ENCODE measurements around the gene PLCB4.

PLCB4 gene

DNA sequence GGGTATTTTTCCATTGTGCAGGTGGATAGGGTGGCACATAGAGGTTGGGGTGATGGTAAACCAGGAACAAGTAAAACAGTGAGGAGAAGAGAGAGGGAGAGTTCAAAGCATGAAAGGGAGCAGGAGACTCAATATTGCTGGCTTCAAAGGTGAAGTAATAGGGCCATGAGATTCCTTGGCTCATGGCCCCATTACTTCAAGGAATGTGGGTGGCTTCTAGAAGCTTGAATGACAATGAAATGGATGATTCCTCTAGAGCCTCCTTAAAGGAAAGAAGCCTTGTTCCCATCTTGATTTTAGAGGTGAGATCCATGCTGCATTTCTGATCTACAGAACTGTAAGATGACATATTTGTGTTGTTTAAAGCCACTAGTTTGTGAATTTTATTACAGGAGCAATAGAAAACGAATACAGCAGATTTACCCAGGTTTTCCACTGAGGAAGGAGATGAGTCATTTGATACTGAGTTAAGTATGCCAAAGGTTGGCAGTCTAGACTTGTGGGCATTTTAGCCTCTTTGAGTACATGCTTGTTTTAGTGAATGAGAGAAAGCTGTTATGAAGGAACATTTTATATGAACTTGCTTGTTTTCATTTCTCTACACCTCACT is 110.4 kb downstream of the PLCB4 start:
- no peak for DNase-seq (ENCODE audit: low spot score)

DNA sequence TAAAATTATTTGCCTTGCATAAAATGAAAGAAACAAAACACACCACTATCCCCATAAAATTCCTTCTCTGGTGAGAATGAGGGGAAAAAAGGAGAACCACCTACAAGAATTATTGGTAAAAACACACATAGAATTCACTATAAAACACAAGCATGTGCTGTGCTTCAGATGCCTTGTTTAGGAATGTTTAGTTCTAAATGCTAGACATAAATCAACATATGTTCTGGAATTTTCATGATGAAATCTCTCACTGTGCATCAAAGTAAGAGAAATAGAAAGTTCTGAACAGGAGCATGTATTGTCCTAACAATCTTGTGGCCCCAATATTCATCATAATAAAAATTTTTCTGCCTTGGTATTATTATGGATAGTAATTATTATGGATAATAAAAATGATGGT is 111.0 kb downstream of the PLCB4 start:
- no peak for DNase-seq (ENCODE audit: low spot score)

DNA sequence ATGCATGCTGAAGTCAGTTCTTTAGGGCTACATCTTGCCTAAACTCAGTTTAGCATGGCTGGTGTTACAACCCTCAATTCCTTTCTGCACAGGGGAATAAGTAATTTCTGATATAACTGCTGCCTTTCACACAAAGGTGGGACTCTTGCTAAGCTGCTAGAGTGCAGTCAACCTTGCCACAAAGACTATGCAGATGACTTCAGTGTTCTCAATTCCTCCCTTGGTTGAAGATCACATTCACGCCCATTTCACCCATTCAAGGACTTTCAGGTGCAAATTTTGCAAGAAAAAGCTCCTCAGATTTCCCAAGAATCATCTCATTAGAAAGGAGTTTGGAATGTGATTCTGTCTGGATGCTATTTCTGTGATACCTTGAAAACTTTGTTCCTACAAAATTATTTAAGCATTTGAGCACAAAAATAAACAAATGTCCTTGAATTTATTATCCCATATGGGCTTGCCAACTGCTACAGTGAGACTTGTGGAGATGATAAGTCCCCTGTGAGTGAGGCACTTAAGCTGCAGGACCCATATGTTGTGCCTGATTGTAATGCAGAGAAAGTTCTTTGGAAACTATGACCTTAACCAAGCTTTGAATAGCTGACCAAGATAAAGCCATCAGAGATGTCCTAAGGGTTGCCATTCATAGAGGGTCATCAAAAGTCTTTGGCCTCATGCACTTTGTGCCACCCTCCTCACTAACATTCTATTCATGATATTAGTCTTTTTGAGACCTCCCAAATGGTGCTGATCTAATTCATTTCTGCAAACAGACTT is 111.8 kb downstream of the PLCB4 start:
- no peak for DNase-seq (ENCODE audit: low spot score)

DNA sequence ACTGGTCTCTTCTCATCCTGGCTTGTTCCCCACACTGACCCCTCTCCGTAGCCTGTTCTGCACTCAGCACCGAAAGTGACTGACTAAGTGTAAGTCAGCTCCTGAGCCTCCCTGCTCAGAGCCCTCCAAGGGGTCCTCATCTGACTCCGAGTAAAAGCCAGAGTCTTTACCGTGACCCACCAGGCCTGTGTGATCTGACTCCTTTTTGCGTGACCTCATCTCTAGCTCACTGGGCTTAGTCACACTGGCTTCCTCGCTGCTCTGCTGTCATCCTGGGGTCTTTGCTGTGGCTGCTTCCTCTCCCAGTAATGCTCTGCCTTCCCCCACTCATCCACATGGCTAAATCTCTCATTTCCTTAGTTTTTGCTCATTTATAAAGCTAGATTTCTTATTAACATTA is 116.6 kb downstream of the PLCB4 start:
- no peak for DNase-seq (ENCODE audit: low spot score)

DNA sequence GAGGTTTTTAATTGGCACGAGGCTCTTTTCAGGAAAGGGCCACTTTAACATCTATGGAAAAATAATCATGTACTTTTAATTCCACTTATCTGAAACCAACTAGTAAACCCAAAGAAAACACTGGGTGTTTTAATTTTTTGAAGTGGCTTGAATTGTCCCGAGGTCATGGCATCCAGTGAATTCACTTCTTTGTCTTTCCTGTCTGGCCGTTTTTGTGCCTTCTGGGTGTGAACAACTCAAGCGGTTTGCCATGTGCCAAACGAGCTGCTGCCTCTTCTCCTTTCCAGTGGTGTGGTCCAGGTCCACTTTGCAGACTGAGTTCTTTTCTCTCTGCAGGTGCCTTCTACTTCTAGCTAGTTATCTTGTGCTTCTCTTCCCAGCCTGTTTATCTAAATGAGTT is 117.5 kb downstream of the PLCB4 start:
- no peak for DNase-seq (ENCODE audit: low spot score)

DNA sequence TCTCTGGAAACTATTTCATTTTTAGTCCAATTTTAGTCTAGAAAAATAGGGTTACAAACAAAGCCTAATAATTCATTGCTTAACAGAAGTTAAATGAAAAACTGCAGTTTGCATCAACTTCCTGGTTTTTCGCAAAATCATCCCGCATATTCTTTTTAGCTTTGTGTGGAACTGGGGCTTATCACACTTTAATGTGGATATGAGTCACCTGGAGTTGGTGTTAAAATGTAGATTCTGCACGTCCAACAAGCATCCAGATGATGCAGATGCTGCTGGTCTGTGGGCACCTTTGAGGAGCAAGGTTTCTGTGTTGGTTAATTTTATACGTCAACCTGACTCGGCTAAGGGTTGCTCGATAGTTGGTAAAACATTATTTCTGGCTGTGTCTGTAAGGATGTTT is 126.1 kb downstream of the PLCB4 start:
- no peak for DNase-seq (ENCODE audit: low spot score)

DNA sequence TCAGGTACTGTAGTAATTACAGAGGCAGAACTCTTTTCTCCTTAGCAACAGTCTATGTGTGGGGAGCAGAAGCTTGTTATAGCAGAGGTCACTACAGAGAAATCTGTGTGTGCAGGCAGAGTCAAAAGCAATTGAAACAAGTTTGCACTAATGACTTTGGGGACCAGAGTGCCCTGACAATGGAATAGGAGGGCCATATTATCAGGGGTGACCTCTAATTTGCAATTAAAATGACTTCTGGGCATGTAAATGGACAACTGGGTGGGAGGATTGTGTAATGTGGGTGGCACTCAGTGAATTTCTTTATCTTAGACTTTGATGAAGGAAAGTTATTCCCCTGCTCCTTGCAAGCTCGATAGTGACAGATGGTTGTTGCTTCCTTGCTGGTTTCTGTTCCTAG is 127.2 kb downstream of the PLCB4 start:
- DNase-seq (ENCODE audit: low spot score), result no peak

DNA sequence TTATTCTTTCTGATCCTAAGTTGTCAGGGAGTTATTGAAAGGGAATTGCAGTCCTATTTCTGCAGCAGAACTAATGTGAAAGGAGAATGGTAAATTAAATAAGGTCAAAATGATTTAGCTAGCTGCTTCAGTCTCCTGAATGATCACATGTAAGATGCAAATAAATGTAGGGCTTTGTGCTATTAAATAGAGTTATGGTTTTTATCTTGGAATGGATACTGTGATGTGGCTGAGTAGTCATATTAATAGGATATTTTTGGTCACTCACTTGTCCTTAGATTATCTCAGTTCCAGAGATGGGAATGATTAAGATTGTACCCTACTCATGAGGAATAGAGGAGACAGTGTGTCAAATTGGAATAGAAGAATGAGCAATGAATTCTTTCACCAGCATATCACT is 129.6 kb downstream of the PLCB4 start:
- DNase-seq (ENCODE audit: low spot score), result no peak

DNA sequence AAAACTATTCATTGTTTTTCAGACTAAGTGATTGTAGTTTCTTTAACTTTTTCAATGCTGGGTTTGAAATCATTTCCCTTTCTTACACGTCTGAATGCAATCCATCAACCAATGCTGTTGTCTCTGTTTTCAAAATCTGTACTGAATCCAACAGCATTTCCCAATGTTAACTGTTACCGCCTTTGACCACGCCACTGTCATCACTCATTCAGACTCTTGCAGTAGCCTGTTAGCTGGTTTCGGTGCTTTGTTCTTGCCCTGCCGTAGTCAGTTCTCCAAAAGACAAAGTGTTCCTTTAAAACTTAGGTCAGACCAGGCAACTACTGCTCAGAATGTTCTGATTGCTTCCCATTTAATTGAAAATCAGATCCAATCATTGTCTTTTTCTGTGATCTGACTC is 131.3 kb downstream of the PLCB4 start:
- DNase-seq (ENCODE audit: low spot score), result no peak

DNA sequence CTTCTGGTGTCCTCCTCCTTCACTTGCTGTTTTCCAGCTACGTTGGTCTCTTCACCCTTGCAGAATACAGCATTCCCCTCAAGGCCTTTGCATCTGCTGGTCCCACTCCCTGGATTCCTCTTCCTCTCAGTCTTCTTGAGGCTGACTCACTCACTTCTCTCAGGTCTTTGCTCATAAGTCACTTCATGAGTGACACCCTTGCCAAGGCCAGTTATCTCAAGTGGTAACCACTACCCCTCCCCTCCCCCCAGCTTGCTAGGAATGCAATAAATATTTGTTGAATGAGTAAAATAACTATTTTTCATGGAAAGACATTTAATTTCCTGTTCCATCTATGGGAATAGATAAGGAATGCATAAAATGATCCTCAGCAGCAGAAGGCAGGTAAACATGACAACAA is 131.7 kb downstream of the PLCB4 start:
- no peak for DNase-seq (ENCODE audit: low spot score)

DNA sequence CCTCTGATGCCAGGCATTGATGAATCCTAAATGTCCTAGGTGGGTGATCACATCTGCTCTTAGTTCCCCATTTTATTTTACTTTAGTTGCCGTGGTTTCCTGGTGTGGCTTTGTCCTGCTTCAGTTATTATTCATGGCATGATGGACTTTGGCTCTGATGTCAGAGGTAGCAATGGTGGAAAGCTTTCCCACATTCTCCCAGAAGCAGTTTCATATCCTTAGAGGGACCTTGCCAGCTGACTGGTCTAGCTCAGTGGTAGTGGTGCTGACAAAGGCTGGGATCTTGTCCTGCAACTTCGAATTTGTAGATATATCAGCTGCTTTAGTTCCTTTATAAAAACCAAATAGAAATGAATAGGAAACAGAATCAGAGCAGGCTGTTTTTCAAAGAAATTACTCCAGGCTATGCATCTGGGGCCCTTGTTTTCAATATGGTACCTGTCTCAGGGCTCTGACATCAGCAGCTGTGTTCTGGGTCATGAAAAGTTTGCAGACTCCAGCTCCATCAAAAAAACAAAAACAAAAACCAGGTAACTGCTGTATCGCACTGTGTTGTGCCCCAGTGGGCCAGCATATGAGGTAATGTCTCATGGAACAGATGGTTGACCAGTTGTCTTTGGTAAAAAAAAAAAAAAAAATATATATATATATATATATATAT is 133.7 kb downstream of the PLCB4 start:
- no peak for DNase-seq (ENCODE audit: low spot score)

DNA sequence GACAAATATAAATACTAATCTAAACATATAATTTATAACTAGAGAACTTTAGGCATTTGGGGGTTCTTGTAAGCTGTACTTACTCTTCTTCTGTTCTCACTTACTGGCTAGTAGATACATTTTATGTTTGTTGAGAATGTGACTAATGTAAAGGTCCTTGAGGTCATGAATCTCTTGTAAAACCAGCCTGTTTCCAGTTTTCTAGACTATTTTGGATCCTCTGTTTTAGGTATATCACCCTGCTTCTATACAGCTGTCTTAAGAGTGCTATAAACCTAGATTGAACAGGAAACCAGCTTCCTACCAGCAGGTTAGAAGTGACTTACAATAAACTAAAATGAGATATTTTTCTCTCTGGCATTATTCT is 134.2 kb downstream of the PLCB4 start:
- no peak for DNase-seq (ENCODE audit: low spot score)

DNA sequence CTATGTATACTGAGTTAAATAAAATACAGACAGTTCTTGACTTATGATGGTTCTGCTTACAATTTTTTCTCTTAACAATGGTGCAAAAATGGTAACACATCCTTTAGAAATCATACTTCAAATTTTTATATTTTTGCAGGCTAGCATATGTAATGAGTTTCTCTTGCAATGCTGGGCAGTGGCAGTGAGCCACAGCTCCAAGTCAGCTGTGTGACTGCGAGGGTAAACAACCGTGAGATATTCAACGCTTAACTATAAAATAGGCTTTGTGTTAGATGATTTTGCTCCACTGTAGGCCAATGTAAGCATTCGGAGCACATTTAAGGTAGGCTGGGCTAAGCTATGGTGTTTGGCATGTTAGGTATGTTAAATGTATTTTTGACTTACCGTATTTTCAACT is 136.1 kb downstream of the PLCB4 start:
- DNase-seq (ENCODE audit: low spot score), result no peak

DNA sequence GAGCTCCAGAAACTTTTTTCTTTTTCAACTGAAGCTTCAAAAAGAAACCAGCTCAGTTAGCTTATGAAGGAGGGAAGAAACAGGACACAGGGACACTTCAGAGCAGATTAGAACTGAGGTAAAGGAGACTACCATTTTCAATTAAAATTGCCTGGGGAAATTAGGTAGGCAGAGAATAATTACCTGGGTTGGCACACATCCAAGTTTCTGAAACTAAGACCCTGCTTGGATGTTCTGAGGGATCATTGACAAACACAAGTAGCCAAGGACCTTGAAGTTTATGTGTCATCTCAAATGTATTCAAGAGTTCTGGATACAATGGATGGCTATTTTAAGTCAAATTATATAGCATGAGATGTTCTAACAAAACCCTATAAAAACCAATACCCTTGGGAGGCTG is 137.6 kb downstream of the PLCB4 start:
- DNase-seq (ENCODE audit: low spot score), result no peak

DNA sequence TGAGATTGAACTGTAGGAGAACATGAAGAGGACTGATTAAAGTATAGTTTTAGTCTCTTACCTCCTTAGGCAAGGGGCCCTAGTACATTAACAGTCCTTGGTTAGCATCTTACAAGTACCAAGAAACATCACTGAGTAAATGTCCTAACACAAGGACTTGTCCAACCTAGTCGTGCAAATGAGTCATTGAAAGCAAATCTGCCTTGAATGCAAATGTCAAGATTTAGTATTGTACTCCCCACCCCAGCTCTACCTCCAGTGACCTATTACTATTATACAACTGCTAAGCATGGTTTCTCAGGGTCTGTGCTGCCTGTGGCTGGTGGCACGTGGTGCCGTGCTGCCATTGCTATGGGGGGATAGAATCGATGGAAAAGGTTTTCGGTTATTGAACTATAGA is 138.4 kb downstream of the PLCB4 start:
- DNase-seq (ENCODE audit: low spot score), result no peak

DNA sequence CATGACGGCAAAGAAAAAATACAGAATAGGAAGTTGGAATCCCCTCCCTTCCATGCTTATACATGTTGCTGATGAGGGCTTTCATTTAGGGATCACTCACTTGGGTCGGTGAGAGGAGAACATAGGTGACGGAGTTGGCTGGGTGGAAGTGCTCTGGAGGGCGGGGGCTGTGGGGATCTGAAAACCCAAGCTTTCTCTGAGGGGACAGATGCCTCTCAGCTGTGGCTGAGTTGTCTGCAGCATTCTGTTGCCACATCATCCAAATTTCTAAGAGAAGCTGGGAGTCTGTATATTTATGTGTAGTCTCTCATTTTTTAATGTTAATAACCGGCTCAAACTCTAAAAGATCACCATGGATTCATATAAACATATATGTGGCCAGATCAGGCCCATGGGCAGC is 141.5 kb downstream of the PLCB4 start:
- DNase-seq (ENCODE audit: low spot score), result no peak

DNA sequence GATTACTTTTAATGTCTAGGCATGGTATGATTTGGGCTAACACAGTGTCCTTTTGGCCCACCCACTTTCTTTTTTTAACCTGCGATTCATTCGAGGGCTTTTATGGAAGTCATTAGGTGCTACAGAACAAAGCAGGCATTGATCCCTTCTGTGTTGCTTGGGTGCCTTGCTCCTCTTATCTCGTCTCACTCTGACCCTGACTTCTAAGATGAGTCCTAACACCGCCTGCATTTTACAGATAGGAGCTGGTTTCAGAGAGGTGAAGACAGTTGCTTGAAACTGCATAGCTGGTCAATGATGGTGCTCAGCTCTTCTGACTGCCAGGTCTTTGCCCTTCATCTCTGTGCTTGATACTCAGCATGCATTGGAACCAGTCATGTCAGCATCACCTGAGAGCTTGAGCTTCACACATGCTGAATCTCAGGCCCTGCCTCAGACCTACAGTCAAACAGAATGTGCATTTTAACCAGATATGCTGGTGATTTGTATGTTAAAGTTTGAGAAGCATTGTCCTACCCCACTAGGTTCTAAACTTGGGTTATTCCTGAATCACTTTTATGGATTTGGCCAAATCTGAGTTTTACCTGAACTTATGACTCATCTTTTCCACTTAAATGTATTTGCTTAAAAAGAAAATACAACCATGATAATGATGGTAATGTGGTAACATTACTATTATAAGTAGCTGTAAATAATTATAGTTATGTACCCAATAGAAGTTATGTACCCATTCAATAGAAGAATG is 142.3 kb downstream of the PLCB4 start:
- DNase-seq (ENCODE audit: low spot score), result no peak

DNA sequence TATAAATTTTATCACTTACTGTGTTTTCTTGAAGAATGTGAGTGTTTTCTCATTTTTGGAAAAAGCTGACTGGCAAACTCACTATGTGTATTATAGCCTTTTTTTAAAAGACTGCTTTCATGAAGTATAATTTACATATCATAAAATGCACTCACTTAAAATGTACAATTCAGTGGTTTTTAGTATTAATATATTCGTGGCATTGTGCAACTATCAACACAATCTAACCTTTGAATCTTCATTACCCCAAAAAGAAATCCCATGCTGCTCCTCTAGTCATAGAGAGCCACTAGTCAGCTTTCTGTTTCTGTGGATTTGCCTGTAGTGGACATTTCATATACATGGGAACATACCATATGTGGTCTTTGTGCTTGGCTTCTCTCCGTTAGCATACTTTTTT is 143.8 kb downstream of the PLCB4 start:
- DNase-seq (ENCODE audit: low spot score), result no peak

DNA sequence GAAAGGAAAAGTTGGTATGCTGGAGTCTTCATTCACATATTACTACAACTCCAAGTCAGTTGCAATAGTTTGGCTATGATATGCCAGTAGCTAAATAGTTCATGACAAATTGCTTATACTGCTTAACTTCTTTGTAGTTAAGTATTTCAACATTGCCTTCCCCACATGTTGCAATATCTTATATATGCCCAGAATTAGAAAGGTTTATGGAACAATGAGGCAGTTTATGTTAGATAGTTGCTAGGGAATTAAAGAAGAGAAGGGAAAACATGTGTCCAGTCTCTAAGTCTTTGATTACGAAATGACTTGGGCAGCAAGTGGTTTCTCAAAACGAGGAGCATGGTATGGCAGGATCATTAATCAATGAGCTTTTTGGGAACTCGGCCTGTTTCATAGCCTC is 145.8 kb downstream of the PLCB4 start:
- DNase-seq (ENCODE audit: low spot score), result no peak

DNA sequence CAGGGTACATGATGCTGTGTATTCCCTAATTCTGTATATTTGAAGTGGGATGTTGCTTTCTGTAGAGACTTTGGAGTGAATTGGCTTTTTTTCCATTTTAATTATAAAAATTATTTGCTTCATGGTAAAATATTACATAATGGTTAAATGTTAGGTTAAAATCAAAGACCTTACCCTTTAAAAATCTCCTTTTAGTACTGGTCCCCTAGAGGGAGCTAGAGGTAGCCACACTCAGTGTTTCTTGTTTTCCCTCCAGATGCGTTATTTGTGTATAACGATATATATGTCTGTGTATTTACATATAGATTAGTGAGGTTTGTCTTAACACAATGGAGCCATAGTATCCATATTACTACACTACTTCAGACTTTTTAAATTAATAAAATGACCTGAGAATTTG is 146.7 kb downstream of the PLCB4 start:
- DNase-seq (ENCODE audit: low spot score), result no peak

DNA sequence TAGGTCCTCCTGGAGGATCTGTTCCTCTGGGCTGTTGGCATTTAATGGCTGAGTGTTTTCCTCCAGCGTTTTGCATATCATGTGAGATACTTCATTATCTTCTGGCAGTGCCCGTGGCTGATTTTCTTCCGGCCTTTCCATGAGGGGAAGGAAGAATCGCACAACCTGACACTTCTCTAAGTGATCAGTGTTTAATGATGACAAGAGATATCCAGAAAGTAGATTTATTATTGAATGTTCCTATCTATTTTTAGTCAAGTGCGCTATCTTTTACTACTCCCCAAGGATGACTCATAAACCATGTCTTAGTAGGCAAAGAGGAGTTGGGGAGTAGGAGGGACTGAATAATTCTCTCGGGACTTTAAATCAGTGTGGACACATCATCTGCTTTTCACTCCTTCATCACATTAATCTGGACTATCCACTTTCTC is 149.7 kb downstream of the PLCB4 start:
- DNase-seq (ENCODE audit: low spot score), result no peak

DNA sequence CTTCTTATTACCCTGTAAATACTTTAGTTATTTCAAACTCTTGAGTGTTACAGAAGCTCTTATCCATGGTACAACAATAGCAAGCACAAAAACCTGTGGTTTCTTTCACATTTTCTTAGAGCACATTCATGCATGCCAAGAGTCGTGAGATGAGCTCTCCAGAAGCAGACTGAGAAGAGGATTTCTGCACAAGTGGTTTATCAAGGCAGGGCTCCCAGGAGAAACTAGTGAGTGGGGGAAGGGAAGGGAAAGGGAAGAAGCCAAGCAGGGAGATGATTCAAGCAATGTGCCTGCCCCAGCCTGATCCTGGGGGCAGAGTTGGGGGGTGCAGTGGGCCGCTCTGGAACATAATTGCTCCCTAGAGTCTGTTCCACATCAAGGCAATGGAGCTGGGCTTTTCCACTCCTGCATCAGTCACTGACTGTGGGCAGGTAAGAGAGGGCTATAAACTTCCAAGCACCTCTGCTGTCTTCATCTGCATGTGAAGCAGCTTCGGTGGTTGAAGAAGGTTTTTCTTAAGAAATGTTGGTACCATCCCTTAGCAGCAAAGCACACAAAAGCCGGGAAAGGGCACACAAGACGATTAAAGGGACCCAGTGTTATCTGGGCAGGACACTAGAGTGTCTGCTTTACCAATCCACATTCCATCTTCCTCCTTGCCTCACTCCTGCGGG is 152.1 kb downstream of the PLCB4 start:
- DNase-seq (ENCODE audit: low spot score), result no peak

Measured in activated CD4-positive, alpha-beta T cell treated with anti-CD3 and anti-CD28 coated beads, Interleukin-2, Interleukin-4, amounts not matched to agents 100 ng/mL and 50 ng/mL, durations not matched to agents 16 hours and 8 hours (primary cell).